Hematopoietic multipotent progenitor cell treated with erythropoietin and hydrocortisone succinate and interleukin-3 and kit ligand, for 17 days (in vitro differentiated cells): ENCODE data around the gene IFTAP.
"Not testable (repeated sequence)": the region's sequence is repeated elsewhere in the genome, so short reads cannot be mapped to it uniquely, and the experiment has no call there.

Experiments used
- DNase-seq: peaks from one replicate; pipeline ENCODE4 v3.0.0-alpha.2; 2015; ENCODE audit warnings: low spot score

Gene IFTAP

GRCh38 chr11:36594316-36594989 is at the start of gene IFTAP:
IFTAP (plus strand) TSS chr11:36594502; CDS start chr11:36610104, 15,602 bp downstream.
- DNase-seq: peak; percentile 66

GRCh38 chr11:36550385-36551115 is 43.8 kb upstream of the IFTAP start:
- DNase-seq: no peak

DNA sequence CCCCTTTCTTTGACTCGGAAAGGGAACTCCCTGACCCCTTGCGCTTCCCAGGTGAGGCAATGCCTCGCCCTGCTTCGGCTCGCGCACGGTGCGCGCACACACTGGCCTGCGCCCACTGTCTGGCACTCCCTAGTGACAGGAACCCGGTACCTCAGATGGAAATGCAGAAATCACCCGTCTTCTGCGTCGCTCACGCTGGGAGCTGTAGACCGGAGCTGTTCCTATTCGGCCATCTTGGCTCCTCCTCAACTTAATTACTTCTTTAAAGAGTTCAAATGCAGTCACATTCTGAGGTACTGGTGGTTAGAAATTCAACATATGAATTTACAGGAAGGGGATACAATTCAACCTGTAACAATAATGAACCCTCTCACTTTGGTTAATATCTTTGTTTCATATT is 36.9 kb upstream of the IFTAP start:
- DNase-seq: not testable (repeated sequence)

GRCh38 chr11:36557991-36558390 is 36.3 kb upstream of the IFTAP start:
- DNase-seq: no peak

DNA sequence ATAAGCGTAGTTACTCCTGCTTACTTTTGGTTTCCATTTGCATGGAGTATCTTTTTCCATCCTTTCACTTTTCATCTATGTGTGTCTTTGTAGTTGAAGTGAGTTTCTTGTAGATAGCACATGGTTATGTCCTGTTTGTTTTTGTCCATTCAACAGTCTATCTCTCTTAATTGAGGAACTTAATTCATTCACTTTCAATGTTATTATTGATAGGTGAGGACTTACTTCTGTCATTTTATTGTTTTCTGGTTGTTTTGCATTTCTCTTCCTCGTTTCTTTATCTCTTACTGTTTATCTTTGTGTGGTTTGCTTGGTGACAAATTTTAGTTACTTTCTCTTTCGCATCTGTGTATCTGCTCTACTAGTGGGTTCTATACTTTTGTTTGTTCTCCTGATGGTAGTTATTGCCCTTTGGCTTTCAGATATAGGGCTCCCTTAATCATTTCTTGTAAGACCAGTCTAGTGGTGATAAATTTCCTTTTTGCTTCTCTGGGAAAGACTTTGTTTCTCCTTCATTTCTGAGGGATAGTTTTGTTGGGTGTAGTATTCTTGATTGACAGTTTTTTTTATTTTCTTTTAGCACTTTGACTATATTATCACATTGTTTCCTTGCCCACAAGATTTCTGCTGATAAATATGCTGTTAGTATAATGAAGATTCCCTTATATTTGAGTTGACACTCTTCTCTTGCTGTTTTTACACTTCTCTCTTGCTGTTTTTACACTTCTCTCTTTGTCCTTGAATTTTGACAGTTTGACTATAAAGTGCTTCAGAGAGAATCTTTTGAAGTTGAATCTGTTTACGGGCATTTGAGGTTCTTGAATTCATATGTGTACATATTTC is 35.5 kb upstream of the IFTAP start:
- no peak for DNase-seq

GRCh38 chr11:36564376-36565030 is 29.8 kb upstream of the IFTAP start:
- DNase-seq: peak; percentile 53

- no peak for DNase-seq
Observed at GRCh38 chr11:36565031-36565610, 29.2 kb upstream of the IFTAP start.

DNA sequence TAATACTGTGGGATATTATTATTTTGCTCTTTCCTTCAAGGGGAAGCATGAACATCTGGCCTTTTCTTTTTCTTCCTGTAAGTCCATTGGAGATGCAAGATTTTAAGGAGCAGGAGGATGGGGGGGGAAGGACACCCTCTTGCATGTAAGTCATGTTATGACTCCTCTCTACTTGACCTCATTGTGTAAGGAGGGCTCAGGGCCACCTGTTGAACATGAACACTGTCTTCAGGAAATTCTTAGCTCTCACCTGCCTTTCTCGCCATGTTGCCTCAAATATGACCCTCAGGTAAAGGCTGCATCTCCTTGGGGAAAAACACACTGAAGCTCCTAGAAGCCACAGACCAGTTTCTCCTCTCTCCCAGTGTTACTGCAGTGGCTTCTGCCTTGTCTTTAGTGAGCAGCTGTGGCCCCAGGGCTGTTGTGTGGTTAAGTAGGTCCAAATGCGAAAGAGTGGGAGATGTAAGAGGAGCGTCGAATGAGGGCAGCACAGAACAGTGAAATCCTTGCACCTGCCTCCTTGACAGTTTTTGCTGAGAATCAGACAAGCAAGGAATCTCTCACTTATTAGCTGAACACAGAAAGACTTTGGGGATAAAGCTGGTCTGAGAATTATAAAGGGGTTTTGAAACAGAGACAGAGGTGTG is 27.8 kb upstream of the IFTAP start:
- DNase-seq: no peak

GRCh38 chr11:36567694-36568093 is 26.6 kb upstream of the IFTAP start, which contains the start of gene RAG1:
RAG1 (plus strand) TSS chr11:36568007; CDS start chr11:36573305, 5,298 bp downstream.
- DNase-seq: no peak

DNA sequence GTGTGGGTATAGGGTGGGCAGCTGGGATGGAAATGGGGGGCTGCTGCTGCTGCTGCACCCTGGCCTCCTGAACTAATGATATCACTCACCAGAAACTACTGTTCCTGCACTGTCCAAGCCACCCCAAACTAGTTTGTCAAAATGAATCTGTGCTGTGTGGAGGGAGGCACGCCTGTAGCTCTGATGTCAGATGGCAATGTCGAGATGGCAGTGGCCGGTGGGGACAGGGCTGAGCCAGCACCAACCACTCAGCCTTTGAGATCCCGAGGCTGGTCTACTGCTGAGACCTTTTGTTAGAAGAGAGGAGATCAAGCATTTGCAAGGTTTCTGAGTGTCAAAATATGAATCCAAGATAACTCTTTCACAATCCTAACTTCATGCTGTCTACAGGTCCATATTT is 25.2 kb upstream of the IFTAP start:
- no peak for DNase-seq

DNA sequence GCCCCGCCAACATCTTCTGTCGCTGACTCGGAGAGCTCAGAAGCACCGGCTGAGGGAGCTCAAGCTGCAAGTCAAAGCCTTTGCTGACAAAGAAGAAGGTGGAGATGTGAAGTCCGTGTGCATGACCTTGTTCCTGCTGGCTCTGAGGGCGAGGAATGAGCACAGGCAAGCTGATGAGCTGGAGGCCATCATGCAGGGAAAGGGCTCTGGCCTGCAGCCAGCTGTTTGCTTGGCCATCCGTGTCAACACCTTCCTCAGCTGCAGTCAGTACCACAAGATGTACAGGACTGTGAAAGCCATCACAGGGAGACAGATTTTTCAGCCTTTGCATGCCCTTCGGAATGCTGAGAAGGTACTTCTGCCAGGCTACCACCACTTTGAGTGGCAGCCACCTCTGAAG is 19.8 kb upstream of the IFTAP start:
- DNase-seq: no peak

- DNase-seq: no peak
Observed at GRCh38 chr11:36577373-36577772, 16.9 kb upstream of the IFTAP start.

DNA sequence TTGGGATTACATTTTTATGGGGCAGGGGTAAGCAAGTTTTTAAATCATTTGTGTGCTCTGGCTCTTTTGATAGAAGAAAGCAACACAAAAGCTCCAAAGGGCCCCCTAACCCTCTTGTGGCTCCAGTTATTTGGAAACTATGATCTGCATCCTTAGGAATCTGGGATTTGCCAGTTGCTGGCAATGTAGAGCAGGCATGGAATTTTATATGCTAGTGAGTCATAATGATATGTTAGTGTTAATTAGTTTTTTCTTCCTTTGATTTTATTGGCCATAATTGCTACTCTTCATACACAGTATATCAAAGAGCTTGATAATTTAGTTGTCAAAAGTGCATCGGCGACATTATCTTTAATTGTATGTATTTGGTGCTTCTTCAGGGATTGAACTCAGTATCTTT is 16.4 kb upstream of the IFTAP start:
- no peak for DNase-seq

DNA sequence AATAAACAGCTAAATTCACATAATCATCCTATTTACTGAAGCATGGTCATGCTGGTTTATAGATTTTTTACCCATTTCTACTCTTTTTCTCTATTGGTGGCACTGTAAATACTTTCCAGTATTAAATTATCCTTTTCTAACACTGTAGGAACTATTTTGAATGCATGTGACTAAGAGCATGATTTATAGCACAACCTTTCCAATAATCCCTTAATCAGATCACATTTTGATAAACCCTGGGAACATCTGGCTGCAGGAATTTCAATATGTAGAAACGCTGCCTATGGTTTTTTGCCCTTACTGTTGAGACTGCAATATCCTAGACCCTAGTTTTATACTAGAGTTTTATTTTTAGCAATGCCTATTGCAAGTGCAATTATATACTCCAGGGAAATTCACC is 15.8 kb upstream of the IFTAP start:
- DNase-seq: no peak

- DNase-seq: no peak
Observed at GRCh38 chr11:36581536-36581935, 12.8 kb upstream of the IFTAP start.

DNA sequence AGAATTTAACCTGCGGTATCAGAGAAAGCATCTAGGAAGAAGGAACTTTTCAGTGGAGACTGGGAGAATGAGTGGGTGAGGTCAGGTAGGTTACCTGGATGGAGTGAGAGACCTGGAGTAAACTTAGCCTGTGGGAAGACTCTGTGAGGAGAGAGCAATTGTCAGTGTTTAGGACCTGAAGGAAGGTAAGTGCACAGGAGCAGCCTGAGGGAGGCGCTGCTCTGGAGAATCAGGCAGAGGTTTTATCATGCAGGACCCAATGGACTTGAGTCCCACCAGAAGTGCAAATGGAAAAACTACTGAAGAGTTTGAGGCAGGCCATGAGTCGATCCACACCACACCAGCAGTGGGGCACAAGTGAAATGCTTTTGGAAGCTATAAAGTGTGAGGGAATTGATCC is 10.6 kb upstream of the IFTAP start:
- no peak for DNase-seq

DNA sequence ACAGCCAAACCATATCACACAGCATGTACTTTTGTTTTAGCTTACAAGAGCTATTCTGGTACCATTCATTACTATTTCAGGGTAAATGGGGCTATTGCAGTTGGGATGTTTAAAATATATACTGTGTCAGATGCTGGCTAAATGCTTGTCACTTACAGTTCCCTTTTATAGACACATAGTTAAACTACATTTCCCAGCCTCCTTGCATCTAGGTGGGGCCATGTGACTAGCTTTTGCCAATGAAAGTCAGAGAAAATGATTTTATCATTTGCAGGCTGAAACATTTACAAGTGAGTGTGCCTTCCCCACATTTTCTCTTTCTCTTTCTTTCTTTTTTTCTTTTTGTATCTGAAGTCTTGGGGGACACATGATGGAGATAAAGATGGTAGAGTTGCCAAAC is 7.8 kb upstream of the IFTAP start:
- no peak for DNase-seq

GRCh38 chr11:36588099-36588498 is 6.2 kb upstream of the IFTAP start:
- DNase-seq: no peak

- DNase-seq: no peak
Observed at GRCh38 chr11:36590513-36590912, 3.8 kb upstream of the IFTAP start.

- no peak for DNase-seq
Observed at GRCh38 chr11:36591433-36591832, 2.9 kb upstream of the IFTAP start.

DNA sequence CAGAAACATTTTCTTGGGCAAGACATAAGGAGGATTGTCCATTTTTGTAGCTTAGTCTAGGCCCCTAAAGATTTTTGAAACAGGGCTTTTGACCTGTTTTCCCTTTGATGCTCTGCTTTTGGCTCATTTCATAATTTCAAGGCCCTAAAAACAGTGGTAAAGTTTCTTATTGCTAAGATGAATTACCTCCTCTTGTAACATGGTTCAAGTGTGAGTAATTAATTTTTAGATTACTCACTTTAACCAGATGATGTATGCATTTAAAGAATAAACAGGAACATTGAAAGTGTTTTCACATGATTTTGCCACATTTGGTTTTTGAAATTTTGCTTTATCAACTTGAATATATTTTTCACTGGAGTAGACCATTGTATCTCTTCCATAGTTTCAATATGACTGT is 2.6 kb downstream of the IFTAP start:
- DNase-seq: no peak
